Endodermal cell (in vitro differentiated cells): ENCODE data around the gene TEDC2. TPM values are rescaled to one million over a fixed set of nuclear protein-coding genes. Genes with fewer than 3 reads are reported as not detected.

ENCODE experiments used
- DNase-seq: peaks from one replicate; pipeline ENCODE4 v3.0.0-alpha.2; 2017
- H3K27ac ChIP-seq: 2 replicates; pipeline ENCODE4 v1.5.1; 2013; ENCODE audit warnings: mild to moderate bottlenecking, low read depth, low read length, moderate library complexity
- H3K27me3 ChIP-seq: 2 replicates; pipeline ENCODE4 v1.6.1; 2013; ENCODE audit warnings: mild to moderate bottlenecking, low read length, moderate library complexity; ENCODE audit not compliant: insufficient read depth, control insufficient read depth, poor library complexity, severe bottlenecking
- H3K36me3 ChIP-seq: 2 replicates; pipeline ENCODE4 v1.7.0; 2013; ENCODE audit warnings: mild to moderate bottlenecking, low read length, moderate library complexity; ENCODE audit not compliant: control insufficient read depth, insufficient read depth
- H3K4me1 ChIP-seq: one replicate; pipeline ENCODE4 v1.7.0; 2013; ENCODE audit warnings: low read length; ENCODE audit not compliant: control insufficient read depth, insufficient read depth
- H3K4me3 ChIP-seq: 2 replicates; pipeline ENCODE4 v1.5.1; 2013; ENCODE audit warnings: mild to moderate bottlenecking, low read length, moderate library complexity
- H3K9ac ChIP-seq: 2 replicates; pipeline ENCODE4 v1.6.1; 2013; ENCODE audit warnings: mild to moderate bottlenecking, low read length, moderate library complexity; ENCODE audit not compliant: poor library complexity, severe bottlenecking; ENCODE audit errors: extremely low read depth
- H3K9me3 ChIP-seq: 2 replicates; pipeline ENCODE4 v1.6.1; 2013; ENCODE audit warnings: mild to moderate bottlenecking, low read length, moderate library complexity; ENCODE audit not compliant: control insufficient read depth
- H3K27ac Mint-ChIP-seq: 2 replicates; pipeline ENCODE4 v1.8.0; 2020; ENCODE audit warnings: mixed read lengths
- H3K27me3 Mint-ChIP-seq: 2 replicates; pipeline ENCODE4 v1.8.0; 2021; ENCODE audit warnings: mild to moderate bottlenecking, mixed read lengths; ENCODE audit not compliant: insufficient read depth
- H3K36me3 Mint-ChIP-seq: 2 replicates; pipeline ENCODE4 v1.8.0; 2020; ENCODE audit warnings: low read depth, mixed read lengths
- H3K4me1 Mint-ChIP-seq: 2 replicates; pipeline ENCODE4 v1.8.0; 2020; ENCODE audit warnings: mixed read lengths
- H3K4me3 Mint-ChIP-seq: 2 replicates; pipeline ENCODE4 v1.8.0; 2020; ENCODE audit warnings: mild to moderate bottlenecking, moderate library complexity, mixed read lengths
- H3K9me3 Mint-ChIP-seq: 2 replicates; pipeline ENCODE4 v1.8.0; 2020; ENCODE audit warnings: mild to moderate bottlenecking, mixed read lengths
- WGBS, 2 experiments: methylation state at CpG; one replicate each; pipeline versions ENCODE4 v1.1.5 to v1.1.7; 2013; ENCODE audit warnings: missing lambda C conversion rate in 2 of 2, mixed read lengths in 1 of 2; ENCODE audit not compliant: insufficient coverage in 1 of 2, insufficient read length in 1 of 2; 5-methylcytosine and 5-hydroxymethylcytosine counted together
- total RNA-seq, 2 donors: library from RNA; stranded (reverse); fragmentation: NEBNext Ultra II Directional in 1 of 2; extraction: Animal tissue kit (Norgen Biotek cat#: 25700) in 1 of 2; gene quantifications; 2 replicates in 1 of 2; 3 replicates in 1 of 2; pipeline ENCODE4 v1.2.1, GENCODE V29; 2021
- TF ChIP-seq, protein P1 (sequence below): fragments of 200-600 bp; sonication (generic); conservative IDR thresholded peaks from 2 replicates; pipeline ENCODE4 v1.5.0; 2021; ENCODE audit warnings: antibody characterized with exemption, mild to moderate bottlenecking

TEDC2 gene
- total RNA-seq, 2 donors from 2014 or later = 44.0 to 57.6 TPM

- H3K36me3 Mint-ChIP-seq = no peaks in the 10 kb centered on the region
- DNase-seq = peak; percentile 76
- H3K27me3 Mint-ChIP-seq = peaks cover 43% of the 10 kb centered on the region
- Histone ChIP-seq H3K4me1 (peaks cover 13% of the 10 kb centered on the region), H3K27ac (no peak within 1 kb of the TSS), H3K4me3 (no peak within 1 kb of the TSS), H3K9ac (no peak within 1 kb of the TSS), H3K36me3 (no peaks in the 10 kb centered on the region), H3K9me3 (no peaks in the 10 kb centered on the region), H3K27me3 (peaks cover 36% of the 10 kb centered on the region)
- WGBS, 2 experiments = 2% methylated on average over 13 to 58 of the region's 59 CpGs
- H3K4me3 Mint-ChIP-seq = no peak within 1 kb of the TSS
- TF ChIP-seq, protein P1, sequence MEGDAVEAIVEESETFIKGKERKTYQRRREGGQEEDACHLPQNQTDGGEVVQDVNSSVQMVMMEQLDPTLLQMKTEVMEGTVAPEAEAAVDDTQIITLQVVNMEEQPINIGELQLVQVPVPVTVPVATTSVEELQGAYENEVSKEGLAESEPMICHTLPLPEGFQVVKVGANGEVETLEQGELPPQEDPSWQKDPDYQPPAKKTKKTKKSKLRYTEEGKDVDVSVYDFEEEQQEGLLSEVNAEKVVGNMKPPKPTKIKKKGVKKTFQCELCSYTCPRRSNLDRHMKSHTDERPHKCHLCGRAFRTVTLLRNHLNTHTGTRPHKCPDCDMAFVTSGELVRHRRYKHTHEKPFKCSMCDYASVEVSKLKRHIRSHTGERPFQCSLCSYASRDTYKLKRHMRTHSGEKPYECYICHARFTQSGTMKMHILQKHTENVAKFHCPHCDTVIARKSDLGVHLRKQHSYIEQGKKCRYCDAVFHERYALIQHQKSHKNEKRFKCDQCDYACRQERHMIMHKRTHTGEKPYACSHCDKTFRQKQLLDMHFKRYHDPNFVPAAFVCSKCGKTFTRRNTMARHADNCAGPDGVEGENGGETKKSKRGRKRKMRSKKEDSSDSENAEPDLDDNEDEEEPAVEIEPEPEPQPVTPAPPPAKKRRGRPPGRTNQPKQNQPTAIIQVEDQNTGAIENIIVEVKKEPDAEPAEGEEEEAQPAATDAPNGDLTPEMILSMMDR = no peak
- no peaks in the 10 kb centered on the region for H3K9me3 Mint-ChIP-seq
- no peak within 1 kb of the TSS for H3K27ac Mint-ChIP-seq
- peaks cover 6% of the 10 kb centered on the region for H3K4me1 Mint-ChIP-seq
Measured at GRCh38 chr16:2471016-2471652, 11.2 kb downstream of the TEDC2 start, which contains the start of gene NTN3. TSS of gene NTN3 (plus strand) at chr16:2471297. CDS start at chr16:2471702, 405 bp downstream.

- 58 to 72% methylated on average over 16 to 61 of the region's 61 CpGs for WGBS, 2 experiments
- H3K4me3 Mint-ChIP-seq = no peak overlapping the region
Measured at GRCh38 chr16:2471653-2472487, 12.0 kb downstream of the TEDC2 start.

DNA sequence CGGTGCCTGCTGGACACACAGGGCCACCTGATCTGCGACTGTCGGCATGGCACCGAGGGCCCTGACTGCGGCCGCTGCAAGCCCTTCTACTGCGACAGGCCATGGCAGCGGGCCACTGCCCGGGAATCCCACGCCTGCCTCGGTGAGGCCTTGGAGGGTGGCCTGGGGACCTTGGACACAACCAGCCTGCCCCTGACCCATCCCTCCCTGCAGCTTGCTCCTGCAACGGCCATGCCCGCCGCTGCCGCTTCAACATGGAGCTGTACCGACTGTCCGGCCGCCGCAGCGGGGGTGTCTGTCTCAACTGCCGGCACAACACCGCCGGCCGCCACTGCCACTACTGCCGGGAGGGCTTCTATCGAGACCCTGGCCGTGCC is 12.6 kb downstream of the TEDC2 start:
- peaks cover 43% of the 10 kb centered on the region for H3K27me3 ChIP-seq
- WGBS, 2 experiments = 91 to 95% methylated on average over 24 to 27 of the region's 27 CpGs

More at GRCh38 chr16:2471653-2472487, 12.0 kb downstream of the TEDC2 start:
- DNase-seq = no peak
- Histone ChIP-seq H3K36me3 (no peaks in the 10 kb centered on the region), H3K27ac (no peak overlapping the region), H3K27me3 (peaks cover 43% of the 10 kb centered on the region), H3K4me1 (peaks cover 14% of the 10 kb centered on the region), H3K9ac (no peak overlapping the region), H3K9me3 (no peaks in the 10 kb centered on the region), H3K4me3 (no peak overlapping the region)
- TF ChIP-seq, protein P1 = no peak
- H3K9me3 Mint-ChIP-seq = no peaks in the 10 kb centered on the region
- no peaks in the 10 kb centered on the region for H3K36me3 Mint-ChIP-seq
- H3K4me1 Mint-ChIP-seq = peaks cover 6% of the 10 kb centered on the region
- H3K27me3 Mint-ChIP-seq = peaks cover 49% of the 10 kb centered on the region
- H3K27ac Mint-ChIP-seq = no peak overlapping the region

More for the DNA sequence above, 12.6 kb downstream of the TEDC2 start:
- peaks cover 6% of the 10 kb centered on the region for H3K4me1 Mint-ChIP-seq
- no peaks in the 10 kb centered on the region for H3K9me3 Mint-ChIP-seq
- no peak overlapping the region for H3K4me3 ChIP-seq
- H3K27me3 Mint-ChIP-seq = peaks cover 47% of the 10 kb centered on the region
- H3K4me1 ChIP-seq = peaks cover 14% of the 10 kb centered on the region
- H3K4me3 Mint-ChIP-seq = no peak overlapping the region
- H3K9me3 ChIP-seq = no peaks in the 10 kb centered on the region
- H3K9ac ChIP-seq = no peak overlapping the region
- no peak for DNase-seq
- no peak overlapping the region for H3K27ac ChIP-seq
- no peaks in the 10 kb centered on the region for H3K36me3 Mint-ChIP-seq
- H3K27ac Mint-ChIP-seq = no peak overlapping the region
- H3K36me3 ChIP-seq = no peaks in the 10 kb centered on the region
- TF ChIP-seq, protein P1 = no peak
